Measurements from ENCODE around the gene SNRNP40.
"Not testable (repeated sequence)": the region's sequence is repeated elsewhere in the genome, so short reads cannot be mapped to it uniquely, and the experiment has no call there.

Gene SNRNP40

DNA sequence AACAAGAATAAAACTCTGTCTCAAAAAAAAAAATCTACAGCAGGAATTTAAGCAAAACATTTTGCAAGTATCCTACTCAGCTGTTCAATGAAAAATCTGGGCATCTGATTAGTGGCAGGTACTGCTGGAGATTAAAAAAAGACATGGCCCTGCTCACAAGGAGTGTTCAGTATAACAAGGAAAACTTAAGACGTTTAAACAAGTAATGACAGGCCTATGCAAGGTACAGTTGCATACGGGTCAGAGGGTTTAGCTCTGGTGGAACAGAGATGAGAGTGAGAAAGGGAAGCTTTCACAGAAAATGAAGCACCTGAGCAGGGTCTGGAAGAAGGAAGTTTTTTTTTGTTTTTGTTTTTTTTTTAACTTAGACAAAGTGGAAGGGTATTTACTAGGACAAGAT, 23.0 kb downstream of the SNRNP40 start:
- no peak for DNase-seq

DNA sequence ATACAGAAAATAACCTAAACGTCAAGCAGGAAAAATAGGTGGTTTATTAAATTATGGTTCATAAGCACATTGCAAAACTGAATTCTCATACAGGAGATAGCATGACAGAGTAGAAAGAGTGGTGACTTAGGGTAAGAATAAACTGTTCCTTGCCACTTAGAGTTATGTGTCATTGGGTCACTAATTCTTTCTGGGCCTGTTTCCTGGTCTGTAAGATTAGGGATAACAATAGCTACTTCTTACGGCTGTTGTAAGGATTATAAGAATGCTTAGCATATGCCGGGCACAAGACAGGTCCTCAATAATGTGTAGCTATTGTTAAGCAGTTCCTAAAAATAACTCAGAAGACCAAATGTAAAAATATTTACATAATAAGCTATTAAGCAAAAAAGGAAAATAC, 24.2 kb downstream of the SNRNP40 start:
- DNase-seq = no peak

DNA sequence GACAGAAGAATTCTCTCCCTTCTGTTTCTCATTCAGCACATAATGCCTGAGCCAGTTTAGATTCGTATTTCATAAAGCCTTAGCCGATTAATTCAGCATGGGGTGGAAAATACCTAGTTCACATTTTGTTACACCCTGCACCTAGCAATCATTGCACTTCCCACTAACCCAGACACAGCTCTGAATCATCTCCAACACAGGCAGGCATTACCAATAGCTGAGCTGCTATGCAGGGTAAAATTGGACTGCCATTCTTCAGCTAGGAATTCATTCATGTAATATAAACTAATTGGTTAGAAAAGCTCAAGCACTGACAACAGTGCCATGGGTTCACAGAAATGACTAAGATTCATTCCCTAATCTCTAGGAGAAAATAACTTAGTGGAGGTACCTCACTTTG, 30.0 kb downstream of the SNRNP40 start:
- no peak for DNase-seq

- DNase-seq = no peak
These were observed 31.7 kb downstream of the SNRNP40 start for GRCh38 chr1:31264790-31265386.

DNA sequence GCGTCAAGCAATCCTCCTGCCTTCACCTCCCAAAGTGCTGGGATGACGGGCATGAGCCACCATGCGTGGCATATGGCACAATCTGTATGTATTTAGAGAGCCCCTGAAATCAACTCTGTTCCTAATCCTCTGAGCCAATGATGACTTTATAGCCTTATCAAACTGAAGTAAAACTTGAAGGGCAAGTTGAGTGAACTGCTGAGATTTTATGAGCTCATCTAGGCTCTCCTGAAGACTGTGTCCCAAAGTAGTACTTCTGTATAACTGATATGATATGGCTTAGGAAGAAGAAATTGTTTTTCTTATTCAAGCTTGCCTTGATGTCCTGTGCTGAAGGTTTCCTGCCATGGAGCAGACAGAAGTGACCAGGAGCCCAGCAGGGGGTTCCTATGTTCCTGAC, 33.2 kb downstream of the SNRNP40 start:
- DNase-seq = no peak

DNA sequence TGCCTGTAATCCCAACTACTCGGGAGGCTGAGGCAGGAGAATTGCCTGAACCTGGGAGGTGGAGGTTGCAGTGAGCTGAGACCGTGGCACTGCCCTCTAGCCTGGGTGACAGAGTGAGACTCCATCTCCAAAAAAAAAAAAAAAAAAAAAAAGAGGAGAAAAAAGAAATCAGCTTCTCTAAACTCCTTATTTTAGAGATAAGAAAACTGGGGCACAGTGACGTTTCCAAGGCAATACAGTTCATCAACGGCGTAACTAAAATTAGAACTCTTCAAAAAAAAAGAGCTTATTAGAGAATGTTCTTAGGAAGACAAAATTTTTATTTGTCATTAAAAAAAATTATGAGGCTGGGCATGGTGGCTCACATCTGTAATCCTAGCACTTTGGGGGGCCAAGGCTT, 34.2 kb downstream of the SNRNP40 start:
- not testable (repeated sequence) for DNase-seq

DNA sequence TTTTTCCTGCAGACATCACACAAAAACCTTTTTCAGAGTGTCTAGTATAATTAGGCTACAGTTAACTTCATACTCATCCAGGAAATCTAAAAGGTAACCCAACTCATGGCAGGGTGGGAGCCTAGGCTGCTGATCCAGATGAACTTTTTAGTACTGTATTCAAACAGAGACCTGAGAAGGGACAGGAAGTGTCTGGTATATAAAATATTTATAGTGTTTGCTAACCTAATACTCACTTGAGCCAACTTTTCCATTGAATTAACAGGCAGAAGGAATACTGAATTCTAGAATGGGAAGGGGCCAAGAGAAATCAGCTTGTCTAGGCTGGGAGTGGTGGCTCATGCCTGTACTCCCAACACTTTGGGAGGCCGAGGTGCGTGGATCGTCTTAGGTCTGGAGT, 34.7 kb downstream of the SNRNP40 start:
- no peak for DNase-seq

GRCh38 chr1:31259746-31260145, 36.8 kb downstream of the SNRNP40 start:
- no peak for DNase-seq

DNA sequence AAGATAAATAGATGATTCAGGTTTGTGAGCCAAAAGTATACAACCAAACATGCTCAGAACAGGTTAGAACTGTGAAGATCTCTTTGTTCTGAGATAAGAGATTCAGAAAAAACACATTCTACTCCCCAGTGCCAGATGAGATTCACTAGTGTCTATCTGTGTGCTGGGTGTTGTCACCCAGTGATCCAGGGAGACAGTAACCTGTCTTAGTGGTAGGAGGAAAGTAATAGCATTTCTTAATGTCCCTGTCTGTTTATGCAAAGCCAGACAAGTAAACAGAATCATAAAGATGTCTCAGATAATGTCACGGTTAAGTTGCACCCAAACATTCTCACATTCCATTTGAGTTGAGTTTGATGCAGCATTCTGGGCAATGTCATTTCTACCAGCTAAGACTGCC, 38.0 kb downstream of the SNRNP40 start:
- no peak for DNase-seq

- no peak for DNase-seq
These were observed 39.4 kb downstream of the SNRNP40 start for GRCh38 chr1:31257213-31257612.

DNA sequence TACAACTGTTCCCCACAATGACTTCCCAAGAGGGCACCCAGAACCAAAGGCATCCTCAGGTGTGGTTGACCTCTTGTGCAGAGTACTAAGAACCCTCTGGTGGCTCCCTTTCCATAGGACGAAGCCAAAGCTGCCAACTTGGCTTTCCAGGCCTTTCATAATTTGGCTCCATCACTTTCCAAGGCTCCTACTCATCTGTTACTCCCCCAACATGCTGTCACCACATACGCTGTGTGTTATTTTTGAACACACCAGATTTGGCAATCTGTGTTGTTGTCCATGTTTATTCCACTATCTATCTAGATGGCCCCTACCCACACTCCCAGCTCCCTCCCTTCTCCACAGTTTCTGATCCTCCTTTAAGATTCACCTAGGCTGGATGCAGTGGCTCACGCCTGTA, 46.7 kb downstream of the SNRNP40 start:
- DNase-seq = no peak

DNA sequence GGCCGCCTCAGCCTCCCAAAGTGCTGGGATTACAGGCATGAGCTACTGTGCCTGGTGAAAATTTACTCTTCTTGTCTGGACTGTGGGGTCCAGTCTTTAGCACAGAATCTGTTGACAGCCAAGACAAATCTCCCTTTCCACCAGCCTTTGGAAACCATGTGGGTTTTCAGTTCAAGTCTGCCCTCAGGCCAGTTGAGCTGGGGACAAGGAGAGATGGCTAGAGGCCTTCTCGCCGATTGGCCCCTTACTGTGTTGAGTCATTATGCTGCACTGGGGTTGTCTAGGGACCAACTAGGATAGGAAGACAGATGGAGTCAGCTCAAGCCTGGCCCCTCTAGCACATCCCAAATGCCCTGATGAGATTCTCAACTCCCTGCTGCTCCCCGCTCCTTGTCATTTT, 48.3 kb downstream of the SNRNP40 start:
- no peak for DNase-seq

- no peak for DNase-seq
These were observed 52.3 kb downstream of the SNRNP40 start for GRCh38 chr1:31244326-31244725.

- no peak for DNase-seq
These were observed 52.9 kb downstream of the SNRNP40 start for GRCh38 chr1:31243501-31244286.

DNA sequence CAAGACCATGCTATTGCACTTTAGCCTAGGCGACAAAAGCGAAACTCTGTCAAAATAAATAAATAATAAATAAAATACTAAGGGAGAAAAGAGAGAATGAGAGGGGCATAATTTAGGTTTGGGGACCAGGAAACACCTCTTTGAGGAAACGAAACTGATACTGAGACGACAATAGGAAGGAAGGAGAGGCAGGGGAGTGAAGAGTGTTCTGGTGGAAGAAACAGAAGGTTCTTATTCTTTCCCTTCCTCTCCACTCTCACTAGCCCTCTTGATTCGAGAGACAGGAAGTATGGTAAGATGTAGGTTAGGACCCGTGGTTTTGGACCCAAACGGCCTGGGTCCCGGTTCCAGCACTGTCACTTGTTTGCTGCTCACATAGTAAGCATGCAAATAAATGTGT, 55.3 kb downstream of the SNRNP40 start:
- DNase-seq = no peak

DNA sequence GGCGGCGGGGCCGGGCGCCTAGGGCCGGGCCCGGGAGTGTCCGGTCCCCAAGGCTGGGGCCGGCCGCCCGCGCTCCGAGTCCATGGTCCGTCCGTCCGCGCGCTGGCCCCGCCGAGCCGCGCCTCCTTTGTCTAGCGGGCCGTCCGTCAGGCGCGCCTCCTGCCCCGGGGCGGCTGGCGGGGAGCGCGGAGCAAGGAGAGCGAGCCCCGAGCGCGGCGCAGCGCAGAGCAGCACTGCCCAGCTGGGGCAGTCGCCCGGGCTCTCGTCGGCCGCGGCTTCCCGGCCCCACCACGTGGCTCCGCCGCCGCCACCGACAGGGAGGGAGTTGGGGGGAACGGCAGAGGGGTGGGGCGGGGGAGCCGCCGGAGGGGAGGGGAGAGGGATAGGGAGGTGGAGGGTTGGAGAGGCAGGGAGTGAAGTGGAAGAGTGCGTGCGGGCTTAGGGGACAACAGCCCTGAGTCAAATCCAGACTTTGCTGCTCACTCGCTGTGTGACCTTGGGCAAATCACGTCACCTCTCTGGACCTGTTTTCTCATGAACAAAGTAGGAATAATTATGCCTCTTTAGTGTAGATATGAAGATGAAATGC, 56.8 kb downstream of the SNRNP40 start, which contains the start of gene NKAIN1:
NKAIN1 (minus strand) TSS at position 235 of the 589 bp plus-strand sequence. CDS start 340 bp downstream, outside the sequence.
- DNase-seq = no peak

DNA sequence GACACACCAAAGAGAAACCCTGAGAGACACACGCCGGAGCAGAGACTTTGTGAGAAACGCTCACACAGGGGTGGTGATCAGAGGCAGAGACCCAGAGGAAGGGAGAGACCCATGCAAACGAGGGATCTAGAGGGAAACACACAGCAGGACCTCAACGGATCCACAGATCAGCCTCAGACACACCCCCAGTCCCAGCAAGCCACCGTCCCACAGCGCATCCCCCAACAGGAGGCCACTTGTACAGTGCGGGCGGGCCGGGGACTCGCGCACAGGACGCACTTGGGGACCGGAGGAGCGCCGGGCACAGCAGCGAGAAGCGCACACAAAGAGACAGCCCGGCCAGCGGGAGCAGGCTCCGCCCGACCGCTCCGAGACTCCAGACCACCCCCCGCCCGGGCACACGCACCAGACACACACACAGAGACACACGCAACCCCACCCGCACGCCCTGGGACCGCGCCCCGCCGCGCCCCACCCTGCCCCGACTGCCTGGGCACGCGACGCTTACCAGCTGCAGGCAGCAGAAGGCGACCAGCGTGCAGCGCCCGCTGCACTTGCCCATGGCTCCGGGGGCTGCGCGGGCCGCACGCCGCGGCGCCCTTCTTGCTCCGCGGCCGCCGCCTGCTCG, 57.5 kb downstream of the SNRNP40 start:
- DNase-seq = no peak

- DNase-seq = no peak
These were observed 58.0 kb downstream of the SNRNP40 start for GRCh38 chr1:31238612-31238985.

DNA sequence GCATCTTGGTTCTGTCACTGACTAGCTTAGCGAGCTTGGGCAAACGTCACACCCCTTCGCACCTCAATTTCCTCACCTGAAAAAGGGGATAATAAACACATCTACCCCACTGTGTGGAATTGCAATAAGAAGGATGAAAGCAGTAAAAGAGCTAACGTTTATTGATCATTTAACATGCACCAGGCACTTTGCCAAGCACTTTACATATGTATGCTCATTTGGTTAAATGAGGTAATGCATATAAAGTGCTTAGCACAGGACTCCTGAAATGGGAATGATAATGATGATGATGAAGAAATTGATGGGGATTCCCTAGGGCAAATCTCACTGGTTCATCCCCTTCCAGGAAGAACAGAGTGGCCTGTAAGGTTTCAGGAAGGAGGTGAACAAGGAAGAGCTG, 61.7 kb downstream of the SNRNP40 start:
- no peak for DNase-seq

DNA sequence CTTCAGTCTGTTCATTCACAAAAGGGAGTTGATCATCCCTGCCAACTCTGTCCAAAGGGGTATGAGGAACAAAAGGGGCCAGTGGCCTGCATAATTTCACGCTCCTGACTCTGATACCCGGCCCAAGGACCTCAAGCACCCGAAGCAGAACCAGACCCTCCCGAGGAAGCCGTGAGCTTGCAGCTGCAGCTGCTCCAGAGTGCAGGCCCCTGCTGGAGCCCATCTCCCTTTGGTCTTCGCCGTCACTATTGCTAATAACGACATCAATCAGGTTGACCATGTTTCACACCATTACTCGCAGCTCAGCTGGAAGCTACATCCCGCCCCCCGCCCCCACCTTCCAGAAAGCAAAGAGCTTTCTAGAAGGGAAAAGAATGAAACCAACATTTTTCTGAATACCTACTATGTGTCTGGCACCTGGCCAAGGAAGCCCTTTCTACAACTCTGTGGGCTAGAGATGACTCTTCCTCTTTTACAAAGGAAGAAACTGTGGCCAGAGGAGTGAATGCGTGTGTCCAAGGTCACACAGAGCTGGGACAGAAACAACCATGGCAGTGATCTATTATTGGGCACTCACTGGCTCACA, 62.4 kb downstream of the SNRNP40 start:
- no peak for DNase-seq

GRCh38 chr1:31232689-31233088, 63.9 kb downstream of the SNRNP40 start:
- no peak for DNase-seq

GRCh38 chr1:31231802-31232201, 64.8 kb downstream of the SNRNP40 start:
- DNase-seq = no peak

DNA sequence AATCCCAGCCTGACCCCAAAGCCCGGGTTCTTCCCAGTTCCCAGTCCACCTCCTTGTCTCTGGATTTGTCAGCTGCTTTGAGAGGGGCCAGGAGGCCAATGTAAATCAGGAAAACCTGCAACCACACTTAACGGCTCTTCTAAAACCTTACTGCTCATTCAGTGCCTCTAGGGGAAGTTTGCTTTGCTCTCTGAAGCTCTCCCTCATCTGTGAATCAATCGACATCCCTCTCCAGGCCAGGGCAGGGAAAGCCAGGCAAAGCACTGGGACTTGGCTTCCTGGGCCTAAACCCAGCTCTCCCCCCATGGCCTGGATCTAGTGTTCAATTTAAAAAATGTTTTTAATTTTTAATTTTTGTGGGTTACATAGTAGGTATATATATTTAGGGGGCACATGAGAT, 66.2 kb downstream of the SNRNP40 start:
- DNase-seq = no peak

GRCh38 chr1:31228986-31229385, 67.6 kb downstream of the SNRNP40 start:
- DNase-seq = no peak
